KOPT-K1 (cell line): Measurements from ENCODE around the gene BMP8A.
"Not testable (repeated sequence)": the region's sequence is repeated elsewhere in the genome, so short reads cannot be mapped to it uniquely, and the experiment has no call there.

Experiments
- H3K27ac ChIP-seq: fragments of 200-600 bp; sonication (generic); 2 replicates; pipeline ENCODE4 v1.5.1; 2016; ENCODE audit warnings: antibody characterized with exemption, mild to moderate bottlenecking, low read depth, low read length; ENCODE audit not compliant: poor library complexity, severe bottlenecking
- H3K36me3 ChIP-seq: fragments of 200-600 bp; sonication (generic); 2 replicates; pipeline ENCODE4 v1.5.1; 2017; ENCODE audit warnings: antibody characterized with exemption, mild to moderate bottlenecking, low read length, moderate library complexity; ENCODE audit not compliant: insufficient read depth
- H3K9me3 ChIP-seq: fragments of 200-600 bp; sonication (generic); 2 replicates; pipeline ENCODE4 v1.5.1; 2017; ENCODE audit warnings: antibody characterized with exemption, low read length, mild to moderate bottlenecking; ENCODE audit not compliant: insufficient read depth, poor library complexity, severe bottlenecking

BMP8A gene

GRCh38 chr1:39508857-39509305, 17.4 kb downstream of the BMP8A start:
- Histone ChIP-seq H3K9me3 (no peaks in the 10 kb centered on the region), H3K36me3 (no peaks in the 10 kb centered on the region), H3K27ac (no peak overlapping the region)

- Histone ChIP-seq H3K27ac (no peak overlapping the region), H3K9me3 (no peaks in the 10 kb centered on the region), H3K36me3 (no peaks in the 10 kb centered on the region)
Measured at GRCh38 chr1:39509360-39510009, 18.0 kb downstream of the BMP8A start.

GRCh38 chr1:39510570-39511186, 19.2 kb downstream of the BMP8A start:
- not testable (repeated sequence) for H3K9me3 ChIP-seq, H3K36me3 ChIP-seq, H3K27ac ChIP-seq

- H3K36me3 ChIP-seq, H3K9me3 ChIP-seq, H3K27ac ChIP-seq: not testable (repeated sequence)
Measured at GRCh38 chr1:39511477-39511876, 20.0 kb downstream of the BMP8A start.

- not testable (repeated sequence) for H3K27ac ChIP-seq, H3K9me3 ChIP-seq, H3K36me3 ChIP-seq
Measured at GRCh38 chr1:39512234-39512847, 20.9 kb downstream of the BMP8A start.

GRCh38 chr1:39514710-39515124, 23.3 kb downstream of the BMP8A start:
- not testable (repeated sequence) for H3K9me3 ChIP-seq, H3K36me3 ChIP-seq, H3K27ac ChIP-seq

- H3K36me3 ChIP-seq, H3K9me3 ChIP-seq, H3K27ac ChIP-seq: not testable (repeated sequence)
Measured at GRCh38 chr1:39515131-39516086, 24.0 kb downstream of the BMP8A start.

GRCh38 chr1:39516841-39517240, 25.4 kb downstream of the BMP8A start:
- not testable (repeated sequence) for H3K27ac ChIP-seq, H3K9me3 ChIP-seq, H3K36me3 ChIP-seq

- H3K9me3 ChIP-seq, H3K36me3 ChIP-seq, H3K27ac ChIP-seq: not testable (repeated sequence)
Measured at GRCh38 chr1:39517936-39518335, 26.5 kb downstream of the BMP8A start.

- not testable (repeated sequence) for H3K9me3 ChIP-seq, H3K36me3 ChIP-seq, H3K27ac ChIP-seq
Measured at GRCh38 chr1:39519376-39519775, 27.9 kb downstream of the BMP8A start.

- peaks cover 15% of the 10 kb centered on the region; the same call in 1 of the 2 replicates for H3K36me3 ChIP-seq
- not testable (repeated sequence) for H3K9me3 ChIP-seq, H3K27ac ChIP-seq
Measured at GRCh38 chr1:39522221-39522620, 30.8 kb downstream of the BMP8A start.

GRCh38 chr1:39522661-39523567, 31.5 kb downstream of the BMP8A start:
- H3K9me3 ChIP-seq: no peaks in the 10 kb centered on the region
- peaks cover 22% of the 10 kb centered on the region for H3K36me3 ChIP-seq
- H3K27ac ChIP-seq: no peak overlapping the region

GRCh38 chr1:39524171-39524570, 32.7 kb downstream of the BMP8A start:
- Histone ChIP-seq H3K27ac (no peak overlapping the region), H3K36me3 (peaks cover 35% of the 10 kb centered on the region), H3K9me3 (no peaks in the 10 kb centered on the region)

- H3K9me3 ChIP-seq: no peaks in the 10 kb centered on the region
- H3K36me3 ChIP-seq: peaks cover 38% of the 10 kb centered on the region
- no peak overlapping the region for H3K27ac ChIP-seq
Measured at GRCh38 chr1:39524591-39525365, 33.3 kb downstream of the BMP8A start.
